IMR-90 (cell line): ENCODE results near the gene PIN4. TPM values are rescaled to one million over a fixed set of nuclear protein-coding genes. Genes with fewer than 3 reads are reported as not detected.

Source experiments
- ATAC-seq: fragments of 200-7000 bp; cut with Tn5 transposase; 2 replicates; pipeline ENCODE4 v1.9.1; 2020; ENCODE audit warnings: low read depth, mild to moderate bottlenecking, moderate library complexity
- BruUV-seq: library from RNA; stranded (reverse); fragments of 400-500 nt; replicated peaks from 2 replicates; lab custom pipeline; 2021; lab: Mats Ljungman, UMichigan
- CTCF ChIA-PET: fragments of 300-600 bp; formaldehyde crosslinking; extraction: SDS; loops from one replicate; lab custom pipeline; 2021; ENCODE audit warnings: antibody characterized with exemption; lab: Yijun Ruan, JAX
- POLR2A ChIA-PET: fragments of 300-600 bp; sonication (Branson Sonifier 250); formaldehyde crosslinking; loops from one replicate; lab custom pipeline; 2022; ENCODE audit warnings: antibody characterized with exemption; ENCODE audit not compliant: unreplicated experiment; lab: Charles Lee
- DNase-seq: peaks from one replicate; pipeline ENCODE4 v3.0.0; 2013
- H2AFZ ChIP-seq: replicated peaks from 2 replicates; pipeline ENCODE3; 2013; ENCODE audit warnings: low read length, mild to moderate bottlenecking; ENCODE audit not compliant: poor library complexity
- H2AK5ac ChIP-seq: 2 replicates; pipeline ENCODE4 v1.6.1; 2013; ENCODE audit warnings: low read depth, low read length, inconsistent platforms
- H2AK9ac ChIP-seq: replicated peaks from 2 replicates; pipeline ENCODE3; 2013; ENCODE audit warnings: mild to moderate bottlenecking, low read depth, low read length, moderate library complexity; ENCODE audit not compliant: poor library complexity
- H2BK120ac ChIP-seq: 2 replicates; pipeline ENCODE4 v1.6.1; 2013; ENCODE audit warnings: low read depth, low read length, inconsistent platforms
- H2BK15ac ChIP-seq: 3 replicates; pipeline ENCODE4 v1.6.1; 2013; ENCODE audit warnings: low read depth, low read length, inconsistent platforms
- H2BK20ac ChIP-seq: 2 replicates; pipeline ENCODE4 v1.6.1; 2013; ENCODE audit warnings: low read depth, mild to moderate bottlenecking, inconsistent platforms, low read length, moderate library complexity
- H2BK5ac ChIP-seq: 2 replicates; pipeline ENCODE4 v1.6.1; 2013; ENCODE audit warnings: mild to moderate bottlenecking, low read depth, low read length, inconsistent platforms; ENCODE audit not compliant: poor library complexity, severe bottlenecking
- H3K14ac ChIP-seq: replicated peaks from 2 replicates; pipeline ENCODE4 v1.6.1; 2013; ENCODE audit warnings: low read depth, low read length, inconsistent platforms
- H3K18ac ChIP-seq: 2 replicates; pipeline ENCODE4 v1.6.1; 2013; ENCODE audit warnings: low read depth, low read length, control low read depth
- H3K23ac ChIP-seq: 2 replicates; pipeline ENCODE4 v1.6.1; 2013; ENCODE audit warnings: low read depth, low read length, inconsistent platforms
- H3K27ac ChIP-seq: 2 replicates; pipeline ENCODE4 v1.5.1; 2013; ENCODE audit warnings: mild to moderate bottlenecking, control low read depth, low read length; ENCODE audit not compliant: insufficient read depth
- H3K27me3 ChIP-seq: 2 replicates; pipeline ENCODE4 v1.6.1; 2013; ENCODE audit warnings: low read length; ENCODE audit not compliant: control insufficient read depth, insufficient read depth
- H3K36me3 ChIP-seq: 2 replicates; pipeline ENCODE4 v1.6.1; 2013; ENCODE audit warnings: low read length, mixed read lengths; ENCODE audit not compliant: control insufficient read depth, insufficient read depth
- H3K4ac ChIP-seq: 2 replicates; pipeline ENCODE4 v1.6.1; 2013; ENCODE audit warnings: low read depth, low read length, inconsistent platforms
- H3K4me1 ChIP-seq: 2 replicates; pipeline ENCODE4 v1.6.1; 2013; ENCODE audit warnings: low read length, mixed read lengths; ENCODE audit not compliant: control insufficient read depth, insufficient read depth
- H3K4me2 ChIP-seq: 2 replicates; pipeline ENCODE4 v1.6.1; 2013; ENCODE audit warnings: low read depth, mild to moderate bottlenecking, control low read depth, low read length, moderate library complexity
- H3K4me3 ChIP-seq: 2 replicates; pipeline ENCODE4 v1.5.1; 2013; ENCODE audit warnings: low read depth, mild to moderate bottlenecking, control low read depth, low read length, moderate library complexity; ENCODE audit not compliant: insufficient read depth
- H3K56ac ChIP-seq: 2 replicates; pipeline ENCODE4 v1.6.1; 2013; ENCODE audit warnings: low read length, inconsistent platforms; ENCODE audit not compliant: insufficient read depth; ENCODE audit errors: extremely low read depth
- H3K79me1 ChIP-seq, 2 experiments: 2 replicates each; pipeline ENCODE4 v1.6.1; 2013; ENCODE audit warnings: low read length in 2 of 2, inconsistent platforms in 1 of 2, low read depth in 1 of 2
- H3K9ac ChIP-seq: 2 replicates; pipeline ENCODE4 v1.6.1; 2013; ENCODE audit warnings: low read depth, low read length, control low read depth
- H3K9me1 ChIP-seq: 2 replicates; pipeline ENCODE4 v1.6.1; 2013; ENCODE audit warnings: low read length, inconsistent platforms; ENCODE audit not compliant: insufficient read depth
- H3K9me3 ChIP-seq: 2 replicates; pipeline ENCODE4 v1.6.1; 2013; ENCODE audit warnings: low read length; ENCODE audit not compliant: control insufficient read depth, insufficient read depth
- H4K20me1 ChIP-seq: 2 replicates; pipeline ENCODE4 v1.6.1; 2013; ENCODE audit warnings: low read length, inconsistent platforms; ENCODE audit not compliant: insufficient read depth
- H4K5ac ChIP-seq: 2 replicates; pipeline ENCODE4 v1.6.1; 2013; ENCODE audit warnings: mild to moderate bottlenecking, low read depth, low read length, control low read depth
- H4K8ac ChIP-seq, 2 experiments: 2 replicates each; pipeline ENCODE4 v1.6.1; 2013; ENCODE audit warnings: low read depth in 2 of 2, low read length in 2 of 2, control low read depth in 1 of 2, inconsistent platforms in 1 of 2
- H4K91ac ChIP-seq: 2 replicates; pipeline ENCODE4 v1.6.1; 2013; ENCODE audit warnings: low read depth, low read length, inconsistent platforms; ENCODE audit not compliant: insufficient read depth
- CEBPB ChIP-seq: IDR thresholded peaks from 2 replicates; pipeline ENCODE4 v1.6.1; 2012; ENCODE audit warnings: low read depth, low read length, improper control_type of control experiment
- CHD1 ChIP-seq: IDR thresholded peaks from 2 replicates; pipeline ENCODE4 v1.6.1; 2012; ENCODE audit warnings: low read depth, low read length, improper control_type of control experiment
- FOS ChIP-seq: fragments of 150-350 bp; IDR thresholded peaks from 2 replicates; pipeline ENCODE4 v1.6.1; 2016; ENCODE audit warnings: low read depth, low read length
- MAZ ChIP-seq: IDR thresholded peaks from 2 replicates; pipeline ENCODE4 v1.6.1; 2012; ENCODE audit warnings: low read depth, mild to moderate bottlenecking, low read length, improper control_type of control experiment, moderate library complexity, borderline replicate concordance
- NFE2L2 ChIP-seq: fragments of 150-350 bp; IDR thresholded peaks from 2 replicates; pipeline ENCODE4 v1.6.1; 2016; ENCODE audit warnings: low read depth, mild to moderate bottlenecking, low read length
- POLR2A ChIP-seq: IDR thresholded peaks from 2 replicates; pipeline ENCODE4 v1.6.1; 2012; ENCODE audit warnings: mild to moderate bottlenecking, low read depth, low read length
- RCOR1 ChIP-seq: IDR thresholded peaks from 2 replicates; pipeline ENCODE4 v1.6.1; 2012; ENCODE audit warnings: mild to moderate bottlenecking, low read length, improper control_type of control experiment; ENCODE audit not compliant: insufficient replicate concordance
- RFX5 ChIP-seq: IDR thresholded peaks from 2 replicates; pipeline ENCODE4 v1.8.0; 2012; ENCODE audit warnings: low read depth, mild to moderate bottlenecking, low read length, moderate library complexity
- SMC3 ChIP-seq: fragments of 150-350 bp; IDR thresholded peaks from 2 replicates; pipeline ENCODE4 v1.6.1; 2016; ENCODE audit warnings: low read depth, mild to moderate bottlenecking, antibody characterized with exemption, low read length, moderate library complexity
- WGBS, 2 experiments: methylation state at CpG; one replicate each; pipeline versions ENCODE4 v1.1.5 to v1.1.7; 2013; ENCODE audit warnings: missing lambda C conversion rate in 2 of 2; ENCODE audit not compliant: insufficient read length in 1 of 2; ENCODE audit errors: extremely low coverage in 2 of 2; 5-methylcytosine and 5-hydroxymethylcytosine counted together
- dilution Hi-C: fragments of 300-500 bp; cut with HindIII; formaldehyde crosslinking; loops from one replicate; pipeline ENCODE4 v1.14.3; 2018; ENCODE audit warnings: low sequenced_read_pairs; ENCODE audit not compliant: unreplicated experiment
- in situ Hi-C: fragments of 300-500 bp; cut with MboI; formaldehyde crosslinking; loops from 3 replicates; pipeline ENCODE4 v1.14.3; 2019; ENCODE audit warnings: low sequenced_read_pairs, inconsistent platforms, mixed read lengths
- intact Hi-C: fragments of 100-400 bp; cut with micrococcal nuclease; formaldehyde crosslinking; loops from 2 replicates; pipeline ENCODE4 v1.10.0; 2022
- polyA plus RNA-seq, 3 experiments: library from polyadenylated mRNA; depleted of rRNA; stranded (reverse); fragments of >200 nt; gene quantifications; 2 replicates each; pipeline ENCODE4 v1.2.3, GENCODE V29; 2012; ENCODE audit warnings: low replicate concordance in 1 of 3
- total RNA-seq: library from RNA; depleted of rRNA; stranded (reverse); fragments of >200 nt; gene quantifications from 2 replicates; pipeline ENCODE4 v1.2.3, GENCODE V29; 2012
- TF ChIP-seq, protein P1 (sequence below): fragments of 150-350 bp; IDR thresholded peaks from 2 replicates; pipeline ENCODE4 v1.6.1; 2017; ENCODE audit warnings: mild to moderate bottlenecking, antibody characterized with exemption, low read length, low read depth
- TF ChIP-seq, protein P2 (sequence below): conservative IDR thresholded peaks from 2 replicates; pipeline ENCODE4 v1.5.1; 2012; ENCODE audit warnings: mild to moderate bottlenecking, low read depth, low read length, improper control_type of control experiment
- TF ChIP-seq, protein P3 (sequence below): fragments of 150-350 bp; IDR thresholded peaks from 2 replicates; pipeline ENCODE4 v1.6.1; 2016; ENCODE audit warnings: low read depth, mild to moderate bottlenecking, low read length, moderate library complexity, borderline replicate concordance

PIN4 gene
- total and polyA plus RNA-seq, 2 of the 4 experiments (the other 2 are of a cell fraction) = 2.2 to 18.2 TPM

DNA sequence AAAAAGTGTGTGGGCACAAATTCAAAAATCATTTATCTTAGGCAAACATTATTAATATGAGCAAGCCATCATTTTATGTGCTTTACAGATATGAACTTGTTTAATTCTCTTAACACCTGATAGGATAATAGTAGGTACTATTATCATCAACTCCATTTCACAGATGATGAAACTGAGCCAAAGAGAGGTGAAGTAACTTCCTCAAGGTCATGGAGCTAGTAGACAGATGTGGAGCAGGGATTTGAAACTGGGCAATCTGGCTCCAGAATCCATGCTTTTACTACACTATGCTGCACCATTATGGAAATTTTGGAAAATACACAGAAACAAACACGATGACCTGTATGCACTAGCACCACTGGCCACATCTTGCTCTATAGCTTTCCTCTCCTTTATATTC, 1.0 kb upstream of the PIN4 start:
- H3K27ac ChIP-seq = no peak overlapping the region
- CTCF ChIA-PET = no interaction called here
- peak overlapping the region; percentile 70; the same call in 1 of the 2 replicates for H3K9ac ChIP-seq

More for the DNA sequence above, 1.0 kb upstream of the PIN4 start:
- H3K4me1 ChIP-seq = peaks cover 2% of the 10 kb centered on the region
- no peak overlapping the region for H2AK5ac ChIP-seq
- H2BK20ac ChIP-seq = no peak overlapping the region
- no peaks in the 10 kb centered on the region for H4K20me1 ChIP-seq
- ATAC-seq (no peak), DNase-seq (no peak)
- no peaks in the 10 kb centered on the region for H3K9me3 ChIP-seq
- H2BK5ac ChIP-seq = no peak overlapping the region
- no peak overlapping the region for H3K4me2 ChIP-seq
- H3K23ac ChIP-seq = no peak overlapping the region
- intact Hi-C loops (loop anchor here (2.0 kb wide), 1 partner anchor 162 kb away; no protein-coding TSS in a partner anchor), in situ Hi-C loops (no loop called here), dilution Hi-C loops (no loop called here)
- 0 out of 2 replicates have a peak overlapping the region, but pooled peaks have one; percentile 11 for H2BK120ac ChIP-seq
- no peaks in the 10 kb centered on the region for H3K36me3 ChIP-seq
- H3K14ac ChIP-seq = no peak overlapping the region
- no peak overlapping the region for H2AFZ ChIP-seq
- H4K91ac ChIP-seq = no peak overlapping the region
- 80% methylated on average over 1 of the region's 1 CpG; no CpG with 5 or more reads in 1 of the 2 experiments for WGBS, 2 experiments
- peaks cover 8 to 21% of the 10 kb centered on the region in 2 experiments for H3K79me1 ChIP-seq
- no peak overlapping the region for H2AK9ac ChIP-seq
- POLR2A ChIA-PET = no interaction called here
- no peak overlapping the region for H3K56ac ChIP-seq
- no peak overlapping the region for H3K18ac ChIP-seq
- TF ChIP-seq, protein P1, sequence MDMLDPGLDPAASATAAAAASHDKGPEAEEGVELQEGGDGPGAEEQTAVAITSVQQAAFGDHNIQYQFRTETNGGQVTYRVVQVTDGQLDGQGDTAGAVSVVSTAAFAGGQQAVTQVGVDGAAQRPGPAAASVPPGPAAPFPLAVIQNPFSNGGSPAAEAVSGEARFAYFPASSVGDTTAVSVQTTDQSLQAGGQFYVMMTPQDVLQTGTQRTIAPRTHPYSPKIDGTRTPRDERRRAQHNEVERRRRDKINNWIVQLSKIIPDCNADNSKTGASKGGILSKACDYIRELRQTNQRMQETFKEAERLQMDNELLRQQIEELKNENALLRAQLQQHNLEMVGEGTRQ = no peak
- TF ChIP-seq, protein P2, sequence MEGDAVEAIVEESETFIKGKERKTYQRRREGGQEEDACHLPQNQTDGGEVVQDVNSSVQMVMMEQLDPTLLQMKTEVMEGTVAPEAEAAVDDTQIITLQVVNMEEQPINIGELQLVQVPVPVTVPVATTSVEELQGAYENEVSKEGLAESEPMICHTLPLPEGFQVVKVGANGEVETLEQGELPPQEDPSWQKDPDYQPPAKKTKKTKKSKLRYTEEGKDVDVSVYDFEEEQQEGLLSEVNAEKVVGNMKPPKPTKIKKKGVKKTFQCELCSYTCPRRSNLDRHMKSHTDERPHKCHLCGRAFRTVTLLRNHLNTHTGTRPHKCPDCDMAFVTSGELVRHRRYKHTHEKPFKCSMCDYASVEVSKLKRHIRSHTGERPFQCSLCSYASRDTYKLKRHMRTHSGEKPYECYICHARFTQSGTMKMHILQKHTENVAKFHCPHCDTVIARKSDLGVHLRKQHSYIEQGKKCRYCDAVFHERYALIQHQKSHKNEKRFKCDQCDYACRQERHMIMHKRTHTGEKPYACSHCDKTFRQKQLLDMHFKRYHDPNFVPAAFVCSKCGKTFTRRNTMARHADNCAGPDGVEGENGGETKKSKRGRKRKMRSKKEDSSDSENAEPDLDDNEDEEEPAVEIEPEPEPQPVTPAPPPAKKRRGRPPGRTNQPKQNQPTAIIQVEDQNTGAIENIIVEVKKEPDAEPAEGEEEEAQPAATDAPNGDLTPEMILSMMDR = no peak
- TF ChIP-seq, protein P3, sequence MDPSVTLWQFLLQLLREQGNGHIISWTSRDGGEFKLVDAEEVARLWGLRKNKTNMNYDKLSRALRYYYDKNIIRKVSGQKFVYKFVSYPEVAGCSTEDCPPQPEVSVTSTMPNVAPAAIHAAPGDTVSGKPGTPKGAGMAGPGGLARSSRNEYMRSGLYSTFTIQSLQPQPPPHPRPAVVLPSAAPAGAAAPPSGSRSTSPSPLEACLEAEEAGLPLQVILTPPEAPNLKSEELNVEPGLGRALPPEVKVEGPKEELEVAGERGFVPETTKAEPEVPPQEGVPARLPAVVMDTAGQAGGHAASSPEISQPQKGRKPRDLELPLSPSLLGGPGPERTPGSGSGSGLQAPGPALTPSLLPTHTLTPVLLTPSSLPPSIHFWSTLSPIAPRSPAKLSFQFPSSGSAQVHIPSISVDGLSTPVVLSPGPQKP = no peak
- TF ChIP-seq RFX5 (no peak), POLR2A (no peak), SMC3 (no peak), MAZ (no peak), RCOR1 (no peak), CEBPB (no peak), NFE2L2 (no peak), FOS (no peak), CHD1 (no peak)
- H4K5ac ChIP-seq = peak overlapping the region; percentile 55
- no peak overlapping the region for H2BK15ac ChIP-seq
- peak overlapping the region; percentile 22; the same call in 1 of the 2 replicates for H3K4ac ChIP-seq
- H4K8ac ChIP-seq = peak overlapping the region; percentile 92 to 93
- peaks cover 5% of the 10 kb centered on the region; the same call in 1 of the 2 replicates for H3K9me1 ChIP-seq
- H3K4me3 ChIP-seq = no peak overlapping the region
- no TSS peak for BruUV-seq
- peaks cover 7% of the 10 kb centered on the region; the same call in 1 of the 2 replicates for H3K27me3 ChIP-seq
